ENCODE data around the gene ADGRV1. TPM values are rescaled to one million over a fixed set of nuclear protein-coding genes. Genes with fewer than 3 reads are reported as not detected.
"Not testable (repeated sequence)": the region's sequence is repeated elsewhere in the genome, so short reads cannot be mapped to it uniquely, and the experiment has no call there.

The ADGRV1 gene
- total RNA-seq, 1 donor from 2014 or later = 7.1 TPM

- no peak for DNase-seq
Observed at GRCh38 chr5:90553711-90554110, 4.9 kb upstream of the ADGRV1 start.

GRCh38 chr5:90554358-90555006 lies 4.1 kb upstream of the ADGRV1 start:
- DNase-seq = no peak

- no peak for DNase-seq
Observed at GRCh38 chr5:90555666-90556065, 2.9 kb upstream of the ADGRV1 start.

- no peak for DNase-seq
Observed at GRCh38 chr5:90557391-90557790, 1.2 kb upstream of the ADGRV1 start.

- no peak for DNase-seq
Observed at GRCh38 chr5:90557871-90558270, 726 bp upstream of the ADGRV1 start.

- no peak for DNase-seq
Observed at GRCh38 chr5:90560771-90561170, 2.2 kb downstream of the ADGRV1 start.

- DNase-seq = no peak
Observed at GRCh38 chr5:90561766-90562165, 3.2 kb downstream of the ADGRV1 start.

- no peak for DNase-seq
Observed at GRCh38 chr5:90562341-90562740, 3.7 kb downstream of the ADGRV1 start.

- DNase-seq = no peak
Observed at GRCh38 chr5:90563108-90563507, 4.5 kb downstream of the ADGRV1 start.

- DNase-seq = no peak
Observed at GRCh38 chr5:90565491-90565890, 6.9 kb downstream of the ADGRV1 start.

GRCh38 chr5:90569084-90569483 lies 10.5 kb downstream of the ADGRV1 start:
- no peak for DNase-seq

- no peak for DNase-seq
Observed at GRCh38 chr5:90570034-90570433, 11.4 kb downstream of the ADGRV1 start.

- DNase-seq = no peak
Observed at GRCh38 chr5:90571147-90571773, 12.7 kb downstream of the ADGRV1 start.

- DNase-seq = no peak
Observed at GRCh38 chr5:90575712-90576111, 17.1 kb downstream of the ADGRV1 start.

GRCh38 chr5:90576566-90576965 lies 18.0 kb downstream of the ADGRV1 start:
- not testable (repeated sequence) for DNase-seq

GRCh38 chr5:90579905-90580304 lies 21.3 kb downstream of the ADGRV1 start:
- DNase-seq = not testable (repeated sequence)

GRCh38 chr5:90581956-90582355 lies 23.4 kb downstream of the ADGRV1 start:
- no peak for DNase-seq

GRCh38 chr5:90585337-90585986 lies 26.9 kb downstream of the ADGRV1 start:
- no peak for DNase-seq

GRCh38 chr5:90586469-90586868 lies 27.9 kb downstream of the ADGRV1 start:
- DNase-seq = no peak

- no peak for DNase-seq
Observed at GRCh38 chr5:90590170-90590569, 31.6 kb downstream of the ADGRV1 start.

GRCh38 chr5:90593083-90593482 lies 34.5 kb downstream of the ADGRV1 start:
- not testable (repeated sequence) for DNase-seq

GRCh38 chr5:90595766-90596165 lies 37.2 kb downstream of the ADGRV1 start:
- DNase-seq = not testable (repeated sequence)

GRCh38 chr5:90598293-90598692 lies 39.7 kb downstream of the ADGRV1 start:
- peak; percentile 33 for DNase-seq

- not testable (repeated sequence) for DNase-seq
Observed at GRCh38 chr5:90600307-90600706, 41.7 kb downstream of the ADGRV1 start.

Measured in tongue (tissue), 2 donors.